GM10266 (cell line): ENCODE measurements around the gene HEATR5A.

ENCODE experiments used
- DNase-seq: peaks from one replicate; pipeline ENCODE4 v3.0.0; 2012; ENCODE audit errors: extremely low spot score
- TF ChIP-seq, protein P1 (sequence below): IDR thresholded peaks from 2 replicates; pipeline ENCODE4 v1.5.1; 2012; ENCODE audit warnings: mild to moderate bottlenecking, low read depth; ENCODE audit not compliant: control insufficient read depth, insufficient read depth; ENCODE audit errors: missing control alignments

HEATR5A gene

DNA sequence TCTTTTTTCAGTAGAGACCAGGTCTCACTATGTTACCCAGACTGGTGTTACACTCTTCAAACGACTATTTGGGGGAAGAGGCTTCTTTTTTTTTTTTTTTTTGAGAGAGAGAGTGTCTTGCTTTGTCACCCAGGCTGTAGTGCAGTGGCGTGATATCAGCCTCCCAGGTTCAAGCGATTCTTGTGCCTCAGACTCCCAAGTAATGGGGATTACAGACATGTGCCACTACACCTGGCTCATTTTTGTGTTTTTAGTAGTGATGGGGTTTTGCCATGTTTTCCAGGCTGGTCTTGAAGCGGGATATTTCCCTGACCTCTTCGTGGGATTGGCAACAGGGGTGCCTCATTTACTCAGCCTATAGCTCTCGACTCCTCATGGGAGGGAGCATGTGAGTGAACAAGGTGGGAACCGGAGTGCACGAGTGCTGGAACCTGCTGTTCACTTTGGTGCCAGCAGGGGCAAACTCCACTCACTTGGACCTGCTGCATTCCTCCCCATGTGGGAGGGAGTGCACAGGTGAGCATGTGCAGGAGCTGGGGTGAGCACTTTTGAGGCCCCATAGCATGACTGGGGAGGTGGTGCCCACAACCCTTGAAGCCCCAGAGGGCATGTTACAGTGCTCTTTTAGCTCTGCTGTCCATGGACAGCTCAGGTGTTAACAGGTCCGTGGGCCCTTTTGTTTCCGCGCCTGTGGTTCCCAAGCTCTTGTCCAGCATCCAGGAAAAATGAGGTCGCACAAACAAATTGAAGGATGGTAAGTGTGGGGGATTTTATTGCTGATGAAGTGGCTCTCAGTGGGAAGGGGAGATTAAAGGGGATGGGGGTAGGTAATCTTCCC, 133.7 kb downstream of the HEATR5A start:
- DNase-seq = no peak

DNA sequence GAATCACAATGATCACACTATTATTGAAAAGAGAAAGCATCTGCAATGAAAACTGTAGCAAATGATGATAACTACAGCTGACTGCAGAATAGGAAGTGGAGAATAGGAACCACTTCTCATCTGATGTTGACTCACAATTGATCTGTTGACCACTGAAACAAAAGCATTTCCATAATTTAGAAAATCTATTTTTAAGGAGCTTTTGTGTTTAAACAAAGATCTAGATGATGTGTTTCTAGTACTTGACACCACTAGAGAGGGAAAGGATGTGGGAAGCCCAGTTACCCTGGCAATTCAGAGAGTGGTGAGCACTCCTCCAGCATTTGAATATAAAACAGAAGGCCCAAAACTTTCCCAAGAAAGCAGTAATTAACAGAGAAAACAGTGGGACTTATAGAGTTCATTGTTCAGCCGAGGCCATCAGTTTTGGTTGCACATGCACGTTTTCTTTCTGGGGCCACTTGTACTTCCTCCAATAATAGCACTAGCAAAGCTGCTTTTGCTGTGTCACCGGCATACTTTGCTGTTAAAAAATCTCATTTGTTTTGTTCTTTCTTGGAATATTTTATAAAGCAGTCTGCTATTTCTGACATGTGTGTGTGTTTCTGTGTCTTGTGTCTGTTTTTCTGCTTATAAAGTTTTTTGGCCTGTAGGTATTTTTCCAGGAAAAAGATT, 136.6 kb downstream of the HEATR5A start:
- no peak for DNase-seq
- TF ChIP-seq, protein P1, sequence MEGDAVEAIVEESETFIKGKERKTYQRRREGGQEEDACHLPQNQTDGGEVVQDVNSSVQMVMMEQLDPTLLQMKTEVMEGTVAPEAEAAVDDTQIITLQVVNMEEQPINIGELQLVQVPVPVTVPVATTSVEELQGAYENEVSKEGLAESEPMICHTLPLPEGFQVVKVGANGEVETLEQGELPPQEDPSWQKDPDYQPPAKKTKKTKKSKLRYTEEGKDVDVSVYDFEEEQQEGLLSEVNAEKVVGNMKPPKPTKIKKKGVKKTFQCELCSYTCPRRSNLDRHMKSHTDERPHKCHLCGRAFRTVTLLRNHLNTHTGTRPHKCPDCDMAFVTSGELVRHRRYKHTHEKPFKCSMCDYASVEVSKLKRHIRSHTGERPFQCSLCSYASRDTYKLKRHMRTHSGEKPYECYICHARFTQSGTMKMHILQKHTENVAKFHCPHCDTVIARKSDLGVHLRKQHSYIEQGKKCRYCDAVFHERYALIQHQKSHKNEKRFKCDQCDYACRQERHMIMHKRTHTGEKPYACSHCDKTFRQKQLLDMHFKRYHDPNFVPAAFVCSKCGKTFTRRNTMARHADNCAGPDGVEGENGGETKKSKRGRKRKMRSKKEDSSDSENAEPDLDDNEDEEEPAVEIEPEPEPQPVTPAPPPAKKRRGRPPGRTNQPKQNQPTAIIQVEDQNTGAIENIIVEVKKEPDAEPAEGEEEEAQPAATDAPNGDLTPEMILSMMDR = no peak

More for the DNA sequence above, 133.7 kb downstream of the HEATR5A start:
- TF ChIP-seq, protein P1 = peak; percentile 29

DNA sequence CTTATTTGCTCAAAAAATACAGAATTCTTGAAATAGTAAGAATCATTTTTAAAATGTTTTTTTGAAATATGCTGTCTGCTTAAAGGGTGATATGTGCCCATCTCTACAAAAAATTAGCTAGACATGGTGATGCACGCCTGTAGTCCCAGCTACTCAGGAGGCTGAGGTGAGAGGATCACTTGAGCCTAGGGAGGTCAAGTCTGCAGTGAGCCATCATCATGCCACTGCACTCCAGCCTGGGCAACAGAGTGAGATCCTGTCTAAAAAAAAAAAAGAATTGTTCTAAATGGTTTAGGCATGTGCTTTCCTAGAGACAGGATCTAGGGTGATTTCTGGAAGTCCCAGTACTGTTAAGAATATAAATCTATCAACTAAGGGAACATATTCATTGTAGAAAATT, 137.2 kb downstream of the HEATR5A start:
- TF ChIP-seq, protein P1 = no peak
- no peak for DNase-seq

DNA sequence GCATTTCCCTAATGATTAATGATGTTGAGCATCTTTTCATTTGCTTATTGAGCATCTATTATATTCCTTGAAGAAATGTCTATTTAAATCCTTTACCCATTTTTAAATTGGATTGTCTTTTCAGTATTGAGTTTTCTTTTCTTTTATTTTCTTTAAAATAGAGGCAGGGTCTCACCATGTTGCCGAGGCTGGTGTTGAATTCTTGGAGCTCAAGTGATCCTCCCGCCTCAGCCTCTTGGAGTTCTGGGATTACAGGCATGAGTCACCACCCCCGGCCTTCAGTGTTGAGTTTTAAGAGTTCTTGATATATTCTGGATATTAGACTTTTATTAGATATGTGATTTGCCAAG, 139.5 kb downstream of the HEATR5A start:
- TF ChIP-seq, protein P1 = no peak
- no peak for DNase-seq

DNA sequence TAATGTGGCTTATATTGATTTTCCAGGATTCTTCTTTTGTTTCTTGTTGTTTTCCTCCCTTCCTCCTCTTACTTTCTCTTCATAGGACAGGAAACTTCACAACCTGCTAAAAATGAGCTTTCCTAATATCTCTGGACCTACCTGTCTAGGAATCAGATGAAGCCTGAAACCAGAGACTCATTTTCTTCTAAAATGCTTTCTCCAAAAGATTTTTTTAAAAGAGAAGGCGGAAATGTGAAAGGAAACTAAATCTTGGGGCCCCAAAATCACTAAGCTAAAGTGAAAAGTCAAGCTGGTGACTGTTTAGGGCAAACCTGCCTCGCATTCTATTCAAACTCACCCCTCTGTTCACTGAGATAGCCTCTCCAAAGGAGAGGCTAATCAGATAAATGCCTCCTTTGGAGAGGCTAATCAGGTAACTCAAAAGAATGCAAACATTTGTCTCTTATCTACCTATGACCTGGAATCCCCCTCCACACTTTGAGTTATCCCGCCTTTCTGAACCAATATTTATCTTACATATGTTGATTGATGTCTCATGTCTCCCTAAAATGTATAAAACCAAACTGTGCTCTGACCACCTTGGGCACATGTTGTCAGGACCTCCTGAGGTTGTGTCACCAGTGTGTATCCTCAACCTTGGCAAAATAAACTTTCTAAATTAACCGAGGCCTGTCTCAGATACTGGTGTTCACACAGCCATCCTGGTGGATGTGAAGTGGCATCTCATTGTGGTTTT, 140.0 kb downstream of the HEATR5A start:
- TF ChIP-seq, protein P1 = no peak
- no peak for DNase-seq

DNA sequence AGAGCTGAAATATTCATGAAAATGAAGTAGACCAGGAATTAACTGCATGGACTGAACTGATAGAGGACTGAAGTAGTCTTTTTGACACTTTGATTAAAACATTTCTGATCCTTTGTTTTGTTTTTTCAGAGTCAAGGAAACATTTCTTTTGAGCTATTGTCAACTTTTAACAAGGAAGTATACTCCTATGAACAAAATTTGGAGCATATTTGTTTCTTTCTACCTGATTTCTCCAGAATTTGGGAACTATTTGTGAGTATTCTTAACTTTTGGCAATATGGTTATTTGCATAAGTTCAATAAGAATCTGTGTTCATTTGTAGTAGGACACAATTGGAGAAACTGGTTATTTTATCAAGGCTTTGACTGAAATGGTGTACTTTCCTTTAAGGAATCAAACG, 141.5 kb downstream of the HEATR5A start:
- DNase-seq = no peak
- TF ChIP-seq, protein P1 = no peak
